ENCODE measurements around the gene RAI1. TPM values are rescaled to one million over a fixed set of nuclear protein-coding genes. Genes with fewer than 3 reads are reported as not detected.

The RAI1 gene
- total and polyA plus RNA-seq, 2 of the 13 experiments (the other 11 are each of a cell fraction or from before 2014, with no cell fraction given), result 3.4 to 5.2 TPM

- in situ Hi-C loops (cut with HindIII; ENCODE audit: extremely low pct_ligation_motif_present, low pct_unique_long_range_greater_than_20kb), result loop anchor here (5.0 kb wide), 1 partner anchor 37 kb away; no protein-coding TSS in a partner anchor
- ChIA-PET POLR2A (no interaction called here), CTCF (ENCODE audit: low intra/inter-chr PET ratio, low total read pairs) (no interaction called here)
- TF ChIP-seq PHF21A (CRISPR knock-in tag; IDR thresholded peaks at IDR 0.05), result no peak
- peak; percentile 32; the same call in 1 of the 2 replicates for TF ChIP-seq ZNF263 (CRISPR knock-in tag; IDR thresholded peaks at IDR 0.05)
- TF ChIP-seq ZMYM2 (CRISPR knock-in tag; IDR thresholded peaks at IDR 0.05), result no peak
- no peak for TF ChIP-seq PHF5A (CRISPR knock-in tag; IDR thresholded peaks at IDR 0.05; ENCODE audit: low read depth, unreplicated experiment)
- peak; percentile 26; the same call in 1 of the 2 replicates for TF ChIP-seq ZNF687 (CRISPR knock-in tag; IDR thresholded peaks at IDR 0.05)
- peak; percentile 62; the same call in 1 of the 2 replicates for TF ChIP-seq ZNF770 (CRISPR knock-in tag; IDR thresholded peaks at IDR 0.05)
- no peak for TF ChIP-seq GFI1 (CRISPR knock-in tag; IDR thresholded peaks at IDR 0.05; ENCODE audit: borderline replicate concordance)
- TF ChIP-seq, protein P1, sequence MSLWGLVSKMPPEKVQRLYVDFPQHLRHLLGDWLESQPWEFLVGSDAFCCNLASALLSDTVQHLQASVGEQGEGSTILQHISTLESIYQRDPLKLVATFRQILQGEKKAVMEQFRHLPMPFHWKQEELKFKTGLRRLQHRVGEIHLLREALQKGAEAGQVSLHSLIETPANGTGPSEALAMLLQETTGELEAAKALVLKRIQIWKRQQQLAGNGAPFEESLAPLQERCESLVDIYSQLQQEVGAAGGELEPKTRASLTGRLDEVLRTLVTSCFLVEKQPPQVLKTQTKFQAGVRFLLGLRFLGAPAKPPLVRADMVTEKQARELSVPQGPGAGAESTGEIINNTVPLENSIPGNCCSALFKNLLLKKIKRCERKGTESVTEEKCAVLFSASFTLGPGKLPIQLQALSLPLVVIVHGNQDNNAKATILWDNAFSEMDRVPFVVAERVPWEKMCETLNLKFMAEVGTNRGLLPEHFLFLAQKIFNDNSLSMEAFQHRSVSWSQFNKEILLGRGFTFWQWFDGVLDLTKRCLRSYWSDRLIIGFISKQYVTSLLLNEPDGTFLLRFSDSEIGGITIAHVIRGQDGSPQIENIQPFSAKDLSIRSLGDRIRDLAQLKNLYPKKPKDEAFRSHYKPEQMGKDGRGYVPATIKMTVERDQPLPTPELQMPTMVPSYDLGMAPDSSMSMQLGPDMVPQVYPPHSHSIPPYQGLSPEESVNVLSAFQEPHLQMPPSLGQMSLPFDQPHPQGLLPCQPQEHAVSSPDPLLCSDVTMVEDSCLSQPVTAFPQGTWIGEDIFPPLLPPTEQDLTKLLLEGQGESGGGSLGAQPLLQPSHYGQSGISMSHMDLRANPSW (CRISPR knock-in tag; IDR thresholded peaks at IDR 0.05; ENCODE audit: borderline replicate concordance), result no peak
- H2AFZ ChIP-seq (ENCODE audit: low read length), result no peak overlapping the region
- ATAC-seq, result no peak
- no peaks in the 10 kb centered on the region for H3K9me3 ChIP-seq (ENCODE audit: low read length)
- peaks cover 69% of the 10 kb centered on the region for H3K79me2 ChIP-seq (ENCODE audit: insufficient read depth, low read length)
- H4K20me1 ChIP-seq (ENCODE audit: insufficient read depth, low read length), result peaks cover 31% of the 10 kb centered on the region
- H3K36me3 ChIP-seq (replicated peaks in 1 of 2; ENCODE audit: control insufficient read depth in 1 of 2, insufficient read depth in 2 of 2, low read length in 2 of 2), result no peaks in the 10 kb centered on the region; a peak in 2 of 5 replicates
- peaks cover 67% of the 10 kb centered on the region for H3K4me1 ChIP-seq (ENCODE audit: insufficient read depth, low read length)
- BruUV-seq (replicated peaks), result no TSS peak
- FAIRE-seq, result no peak
- 89% methylated on average over 15 of the region's 15 CpGs for WGBS (ENCODE audit: low lambda C conversion rate)
- H3K27ac ChIP-seq (ENCODE audit: extremely low read length, insufficient read depth, low read length), result peak overlapping the region; percentile 1
- peak overlapping the region; percentile 26; the same call in 1 of the 2 replicates for H3K4me2 ChIP-seq (ENCODE audit: low read depth, low read length)
- H3K9ac ChIP-seq (ENCODE audit: insufficient read depth, low read depth, low read length), result 0 out of 2 replicates have a peak overlapping the region, but pooled peaks have one; percentile 19
- DNase-seq (ENCODE audit: low spot score), result no peak
- H3K27me3 ChIP-seq (ENCODE audit: control insufficient read depth in 1 of 2, insufficient read depth in 2 of 2, low read length in 2 of 2), result no peaks in the 10 kb centered on the region; a peak in 1 of 5 replicates
- H3K4me3 ChIP-seq (replicated peaks in 1 of 3; ENCODE audit: insufficient read depth in 1 of 3, low read depth in 2 of 3, low read length in 3 of 3), result no peak overlapping the region; a peak in 1 of 6 replicates
- intact Hi-C loops (cut with micrococcal nuclease; ENCODE audit: unreplicated experiment), result loop anchor here (5.0 kb wide), 1 partner anchor 32 kb away; no protein-coding TSS in a partner anchor
Measured at GRCh38 chr17:17684906-17685774, 3.9 kb downstream of the RAI1 start.

All from HepG2 (cell line).